Panc1 (cell line): Measurements from ENCODE around the gene TAS1R2. TPM values are rescaled to one million over a fixed set of nuclear protein-coding genes. Genes with fewer than 3 reads are reported as not detected.
"Not testable (repeated sequence)": the region's sequence is repeated elsewhere in the genome, so short reads cannot be mapped to it uniquely, and the experiment has no call there.

Experiments
- ATAC-seq: fragments of 200-7000 bp; cut with Tn5 transposase; 2 replicates; pipeline ENCODE4 v1.9.1; 2020; ENCODE audit warnings: mild to moderate bottlenecking, moderate library complexity
- BruUV-seq: library from RNA; stranded (reverse); fragments of 400-500 nt; replicated peaks from 2 replicates; lab custom pipeline; 2021; lab: Mats Ljungman, UMichigan
- CTCF ChIA-PET: fragments of 300-600 bp; sonication (Branson Sonifier 250); formaldehyde crosslinking; loops from one replicate; lab custom pipeline; 2022; ENCODE audit warnings: antibody characterized with exemption; lab: Charles Lee
- POLR2A ChIA-PET: fragments of 300-600 bp; sonication (Branson Sonifier 250); formaldehyde crosslinking; loops from one replicate; lab custom pipeline; 2022; ENCODE audit warnings: antibody characterized with exemption; lab: Charles Lee
- DNase-seq: peaks from one replicate; pipeline ENCODE4 v3.0.0-alpha.2; 2010; ENCODE audit warnings: low read depth, low spot score
- H3K27ac ChIP-seq: 2 replicates; pipeline ENCODE4 v1.5.1; 2011; ENCODE audit warnings: mild to moderate bottlenecking, low read length, inconsistent platforms
- H3K27me3 ChIP-seq: fragments of 200-500 bp; sonication (Bioruptor generic); 2 replicates; pipeline ENCODE4 v1.6.0; 2014; ENCODE audit warnings: low read length, inconsistent platforms; ENCODE audit not compliant: control insufficient read depth, insufficient read depth
- H3K36me3 ChIP-seq: fragments of 200-500 bp; sonication (Bioruptor generic); 2 replicates; pipeline ENCODE4 v1.5.1; 2014; ENCODE audit warnings: inconsistent platforms, mild to moderate bottlenecking, low read length, moderate library complexity; ENCODE audit not compliant: control insufficient read depth, insufficient read depth
- H3K4me1 ChIP-seq: 2 replicates; pipeline ENCODE4 v1.5.1; 2011; ENCODE audit warnings: inconsistent platforms, mild to moderate bottlenecking, low read length, moderate library complexity; ENCODE audit not compliant: control insufficient read depth, insufficient read depth
- H3K4me3 ChIP-seq, 2 experiments: 2 replicates each; pipeline ENCODE4 v1.5.1; 2011 to 2012; ENCODE audit warnings: low read depth in 2 of 2, low read length in 2 of 2, mild to moderate bottlenecking in 2 of 2, inconsistent platforms in 1 of 2, moderate library complexity in 1 of 2
- H3K9me3 ChIP-seq: fragments of 200-500 bp; sonication (Bioruptor generic); 2 replicates; pipeline ENCODE4 v1.5.1; 2014; ENCODE audit warnings: low read depth, mild to moderate bottlenecking, inconsistent platforms, low read length, moderate library complexity; ENCODE audit not compliant: control insufficient read depth, insufficient read depth
- POLR2AphosphoS5 ChIP-seq: IDR thresholded peaks from 2 replicates; pipeline ENCODE4 v1.6.1; 2012; ENCODE audit warnings: mild to moderate bottlenecking, low read depth, low read length, moderate library complexity
- SIN3A ChIP-seq: IDR thresholded peaks from 2 replicates; pipeline ENCODE4 v1.6.1; 2012; ENCODE audit warnings: low read depth, mild to moderate bottlenecking, low read length, moderate library complexity, borderline replicate concordance; ENCODE audit not compliant: insufficient read depth
- TCF7L2 ChIP-seq: IDR thresholded peaks from 2 replicates; pipeline ENCODE4 v1.6.1; 2011; ENCODE audit warnings: mild to moderate bottlenecking, low read depth, low read length, inconsistent platforms
- in situ Hi-C: cut with HindIII; loops from 2 replicates; pipeline ENCODE4 v1.10.0; 2016; ENCODE audit warnings: low sequenced_read_pairs, low pct_unique_long_range_greater_than_20kb
- intact Hi-C: fragments of 100-400 bp; cut with micrococcal nuclease; formaldehyde crosslinking; loops from one replicate; pipeline ENCODE4 v1.10.0; 2022; ENCODE audit not compliant: unreplicated experiment
- total RNA-seq: library from RNA; stranded (reverse); gene quantifications from one replicate; pipeline ENCODE4 v1.2.1, GENCODE V29; 2021; ENCODE audit not compliant: unreplicated experiment
- TF ChIP-seq, protein P1 (sequence below), 2 experiments: IDR thresholded peaks; 2 replicates each; pipeline ENCODE4 v1.6.1; 2011 to 2012; ENCODE audit warnings: low read depth in 2 of 2, control low read depth in 1 of 2, low read length in 1 of 2, mild to moderate bottlenecking in 1 of 2, moderate library complexity in 1 of 2; ENCODE audit not compliant: insufficient read depth in 1 of 2
- TF ChIP-seq, protein P2 (sequence below): fragments of 450-650 bp; IDR thresholded peaks from 2 replicates; pipeline ENCODE4 v1.5.1; 2017; ENCODE audit warnings: mild to moderate bottlenecking

Gene TAS1R2
- total RNA-seq, 1 experiment from 2014 or later: not detected

DNA sequence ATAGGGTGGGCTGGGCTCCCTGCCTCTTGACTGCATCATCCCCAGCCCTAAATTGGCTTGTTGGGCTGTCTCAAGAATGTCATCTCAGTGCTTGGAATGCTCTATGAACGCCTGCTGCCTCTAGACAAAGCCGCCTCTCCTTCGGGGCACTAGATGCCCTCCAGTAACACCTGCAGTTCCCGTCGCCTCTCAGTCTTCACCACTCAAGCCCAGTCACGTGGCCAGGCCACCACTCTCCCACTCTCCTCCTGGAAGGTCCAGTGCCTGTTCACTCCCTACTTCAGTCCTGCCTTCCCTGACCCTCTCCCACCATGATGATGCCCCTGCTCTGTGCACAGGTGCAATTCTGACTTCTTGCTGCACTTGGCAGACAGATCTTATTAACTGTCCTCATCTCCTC lies 7.0 kb downstream of the TAS1R2 start:
- H3K27me3 ChIP-seq: peaks cover 12% of the 10 kb centered on the region; the same call in 1 of the 2 replicates

DNA sequence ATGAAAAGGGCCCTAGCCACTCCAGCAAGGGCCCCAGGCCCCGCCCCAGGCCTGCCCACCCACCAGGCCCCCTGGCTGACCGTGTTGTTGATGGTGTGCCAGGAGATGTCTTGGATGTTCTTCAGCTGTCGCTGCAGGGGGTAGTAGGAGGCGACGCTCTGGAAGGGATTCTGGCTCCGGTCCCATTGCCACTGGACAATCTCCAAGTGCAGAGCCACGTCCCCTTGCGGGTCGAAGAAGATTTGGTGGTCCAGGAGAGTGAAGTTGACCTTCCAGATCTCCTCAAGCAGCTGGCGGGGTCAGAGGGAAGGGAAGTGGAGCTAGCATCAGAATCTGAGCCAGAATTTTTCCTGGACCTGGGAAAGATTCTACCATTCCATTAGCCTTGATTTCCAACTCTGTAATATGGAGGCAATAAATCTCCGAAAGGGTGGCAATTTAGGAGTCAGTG lies 10.2 kb downstream of the TAS1R2 start:
- ChIA-PET CTCF (no interaction called here), POLR2A (no interaction called here)
- Histone ChIP-seq H3K27ac (no peak overlapping the region), H3K36me3 (no peaks in the 10 kb centered on the region), H3K9me3 (no peaks in the 10 kb centered on the region), H3K27me3 (peaks cover 5% of the 10 kb centered on the region; the same call in 1 of the 2 replicates), H3K4me3 (no peak overlapping the region), H3K4me1 (no peaks in the 10 kb centered on the region)
- BruUV-seq: no TSS peak
- intact Hi-C loops (no loop called here), in situ Hi-C loops (no loop called here)
- no peak for TF ChIP-seq SIN3A
- no peak for TF ChIP-seq POLR2AphosphoS5
- TF ChIP-seq, protein P1, sequence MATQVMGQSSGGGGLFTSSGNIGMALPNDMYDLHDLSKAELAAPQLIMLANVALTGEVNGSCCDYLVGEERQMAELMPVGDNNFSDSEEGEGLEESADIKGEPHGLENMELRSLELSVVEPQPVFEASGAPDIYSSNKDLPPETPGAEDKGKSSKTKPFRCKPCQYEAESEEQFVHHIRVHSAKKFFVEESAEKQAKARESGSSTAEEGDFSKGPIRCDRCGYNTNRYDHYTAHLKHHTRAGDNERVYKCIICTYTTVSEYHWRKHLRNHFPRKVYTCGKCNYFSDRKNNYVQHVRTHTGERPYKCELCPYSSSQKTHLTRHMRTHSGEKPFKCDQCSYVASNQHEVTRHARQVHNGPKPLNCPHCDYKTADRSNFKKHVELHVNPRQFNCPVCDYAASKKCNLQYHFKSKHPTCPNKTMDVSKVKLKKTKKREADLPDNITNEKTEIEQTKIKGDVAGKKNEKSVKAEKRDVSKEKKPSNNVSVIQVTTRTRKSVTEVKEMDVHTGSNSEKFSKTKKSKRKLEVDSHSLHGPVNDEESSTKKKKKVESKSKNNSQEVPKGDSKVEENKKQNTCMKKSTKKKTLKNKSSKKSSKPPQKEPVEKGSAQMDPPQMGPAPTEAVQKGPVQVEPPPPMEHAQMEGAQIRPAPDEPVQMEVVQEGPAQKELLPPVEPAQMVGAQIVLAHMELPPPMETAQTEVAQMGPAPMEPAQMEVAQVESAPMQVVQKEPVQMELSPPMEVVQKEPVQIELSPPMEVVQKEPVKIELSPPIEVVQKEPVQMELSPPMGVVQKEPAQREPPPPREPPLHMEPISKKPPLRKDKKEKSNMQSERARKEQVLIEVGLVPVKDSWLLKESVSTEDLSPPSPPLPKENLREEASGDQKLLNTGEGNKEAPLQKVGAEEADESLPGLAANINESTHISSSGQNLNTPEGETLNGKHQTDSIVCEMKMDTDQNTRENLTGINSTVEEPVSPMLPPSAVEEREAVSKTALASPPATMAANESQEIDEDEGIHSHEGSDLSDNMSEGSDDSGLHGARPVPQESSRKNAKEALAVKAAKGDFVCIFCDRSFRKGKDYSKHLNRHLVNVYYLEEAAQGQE (IDR thresholded peaks at IDR 0.05; ENCODE audit: insufficient read depth in 1 of 2, low read depth in 2 of 2, low read length in 1 of 2): no peak
- TF ChIP-seq, protein P2, sequence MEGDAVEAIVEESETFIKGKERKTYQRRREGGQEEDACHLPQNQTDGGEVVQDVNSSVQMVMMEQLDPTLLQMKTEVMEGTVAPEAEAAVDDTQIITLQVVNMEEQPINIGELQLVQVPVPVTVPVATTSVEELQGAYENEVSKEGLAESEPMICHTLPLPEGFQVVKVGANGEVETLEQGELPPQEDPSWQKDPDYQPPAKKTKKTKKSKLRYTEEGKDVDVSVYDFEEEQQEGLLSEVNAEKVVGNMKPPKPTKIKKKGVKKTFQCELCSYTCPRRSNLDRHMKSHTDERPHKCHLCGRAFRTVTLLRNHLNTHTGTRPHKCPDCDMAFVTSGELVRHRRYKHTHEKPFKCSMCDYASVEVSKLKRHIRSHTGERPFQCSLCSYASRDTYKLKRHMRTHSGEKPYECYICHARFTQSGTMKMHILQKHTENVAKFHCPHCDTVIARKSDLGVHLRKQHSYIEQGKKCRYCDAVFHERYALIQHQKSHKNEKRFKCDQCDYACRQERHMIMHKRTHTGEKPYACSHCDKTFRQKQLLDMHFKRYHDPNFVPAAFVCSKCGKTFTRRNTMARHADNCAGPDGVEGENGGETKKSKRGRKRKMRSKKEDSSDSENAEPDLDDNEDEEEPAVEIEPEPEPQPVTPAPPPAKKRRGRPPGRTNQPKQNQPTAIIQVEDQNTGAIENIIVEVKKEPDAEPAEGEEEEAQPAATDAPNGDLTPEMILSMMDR: no peak
- TF ChIP-seq TCF7L2: no peak
- ATAC-seq: no peak
- no peak for DNase-seq

More for the DNA sequence above, 7.0 kb downstream of the TAS1R2 start:
- in situ Hi-C loops: no loop called here
- ATAC-seq (peak; percentile 35; the same call in 1 of the 2 replicates), DNase-seq (no peak)
- H3K27ac ChIP-seq: no peak overlapping the region
- TF ChIP-seq POLR2AphosphoS5 (no peak), TCF7L2 (no peak), SIN3A (no peak)
- TF ChIP-seq, protein P1 (IDR thresholded peaks at IDR 0.05; ENCODE audit: insufficient read depth in 1 of 2, low read depth in 2 of 2, low read length in 1 of 2): no peak
- TF ChIP-seq, protein P2: no peak
- H3K36me3 ChIP-seq: no peaks in the 10 kb centered on the region
- intact Hi-C loops: no loop called here
- ChIA-PET POLR2A (no interaction called here), CTCF (interaction anchor here (0.6 kb wide), 1 partner anchor 255 kb away, joined by 3 read pairs; no protein-coding TSS in a partner anchor)
- H3K9me3 ChIP-seq: no peaks in the 10 kb centered on the region
- BruUV-seq: no TSS peak
- H3K4me3 ChIP-seq: no peak overlapping the region
- no peaks in the 10 kb centered on the region for H3K4me1 ChIP-seq

DNA sequence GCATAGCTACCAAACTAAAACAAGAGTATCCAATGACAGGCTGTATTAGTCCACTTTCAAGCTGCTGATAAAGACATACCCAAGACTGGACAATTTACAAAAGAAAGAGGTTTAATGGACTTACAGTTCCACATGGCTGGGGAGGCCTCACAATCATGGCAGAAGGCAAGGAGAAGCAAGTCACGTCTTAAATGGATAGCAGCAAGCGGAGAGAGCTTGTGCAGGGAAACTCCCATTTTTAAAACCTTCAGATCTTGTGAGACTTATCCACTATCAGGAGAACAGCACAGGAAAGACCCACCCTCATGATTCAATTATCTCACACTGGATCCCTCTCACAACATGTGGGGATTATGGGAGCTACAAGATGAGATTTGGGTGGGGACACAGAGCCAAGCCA lies 11.7 kb downstream of the TAS1R2 start:
- H3K27ac ChIP-seq, CTCF ChIA-PET, BruUV-seq, H3K36me3 ChIP-seq, in situ Hi-C loops, H3K4me3 ChIP-seq, POLR2A ChIA-PET, ATAC-seq, DNase-seq, H3K4me1 ChIP-seq, H3K27me3 ChIP-seq, H3K9me3 ChIP-seq, intact Hi-C loops: not testable (repeated sequence)
